Measurements from ENCODE around the gene ZNF766. TPM values are rescaled to one million over a fixed set of nuclear protein-coding genes. Genes with fewer than 3 reads are reported as not detected.

Gene ZNF766
- total RNA-seq: 10 to 100 TPM; 53.6 to 54.1 TPM
- 10 to 100 TPM; 57.7 to 61.7 TPM for polyA plus RNA-seq

DNA sequence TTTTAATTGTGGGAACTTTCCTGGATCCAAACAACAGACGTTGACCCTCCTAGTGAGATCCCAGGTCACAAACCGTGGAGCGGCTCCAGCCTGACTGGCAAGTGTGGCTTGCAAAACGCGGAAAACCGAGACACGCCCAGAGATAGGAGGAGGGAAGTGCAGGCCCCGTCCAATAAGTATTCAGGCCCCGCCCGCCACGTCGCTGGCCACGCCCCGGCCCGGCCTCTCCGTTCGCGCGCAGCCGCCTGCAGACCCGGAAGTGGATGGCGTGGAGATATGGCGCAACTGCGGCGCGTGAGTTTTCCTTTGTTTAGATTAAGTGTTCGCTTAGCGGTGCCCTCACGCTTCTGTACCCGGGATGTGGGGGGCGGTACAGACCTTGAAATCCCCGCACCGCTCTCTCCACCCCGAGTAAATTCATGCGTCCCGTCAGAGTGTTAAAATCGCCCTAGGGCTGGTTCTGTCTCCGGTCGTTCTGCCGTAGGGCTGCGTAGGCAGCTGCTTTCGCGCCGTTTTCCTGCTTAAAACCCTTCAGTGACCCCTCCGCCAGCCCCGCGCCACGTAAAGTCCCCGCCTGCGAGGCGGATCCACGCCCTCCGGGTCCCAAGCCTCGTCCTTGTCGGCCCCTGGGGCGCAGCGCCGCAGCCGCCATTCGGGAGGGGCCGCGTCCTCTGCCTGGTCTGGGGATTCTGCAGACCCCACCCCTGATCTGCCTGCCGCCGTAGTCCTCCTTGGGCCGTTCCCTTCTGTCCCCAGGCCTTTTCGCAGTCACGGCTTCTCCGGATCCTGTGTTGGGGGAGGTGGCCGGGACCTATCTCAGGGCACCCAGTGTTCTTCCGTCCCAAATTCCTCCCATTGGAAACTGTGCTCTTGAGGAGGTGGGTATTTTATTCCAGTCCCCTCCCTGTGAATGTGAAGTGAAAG is at the start of gene ZNF766:
TSS of gene ZNF766 (plus strand) at position 250 of the 924 bp plus-strand sequence. CDS start at position 277, 27 bp downstream.
- peak within 1 kb of the TSS; percentile 92 to 99 (median 98) for H3K4me3 Mint-ChIP-seq
- intact Hi-C loops (cut with micrococcal nuclease): loop anchor here (1.0 to 10.0 kb wide), 8 partner anchors 28 to 345 kb away; partner anchors contain the start of genes ZNF480, ZNF528, ZNF613 and ZNF701
- H3K4me1 Mint-ChIP-seq: peaks cover 32 to 56% (median 42%) of the 10 kb centered on the region in 4 donors
- peak within 1 kb of the TSS; percentile 93 to 98 (median 96) for H3K27ac Mint-ChIP-seq
- H3K27ac ChIP-seq (ENCODE audit: low read depth, low read length): peak within 1 kb of the TSS; percentile 90
- ChIA-PET POLR2A (ENCODE audit: partially characterized antibody) (interaction anchor here (0.5 to 1.5 kb wide), 6 partner anchors 9 to 80 kb away, joined by 3 to 4 read pairs (median 3); partner anchors contain the start of gene PPP2R1A), CTCF (ENCODE audit: partially characterized antibody) (no interaction called here)
- no peaks in the 10 kb centered on the region for H3K27me3 ChIP-seq (ENCODE audit: insufficient read depth, low read length)
- peaks cover 0 to 32% (median 12%) of the 10 kb centered on the region in 8 donors for H3K9me3 Mint-ChIP-seq
- peak within 1 kb of the TSS; percentile 64 to 90 for H3K4me3 ChIP-seq (ENCODE audit: low read length in 2 of 2)
- H3K9me3 ChIP-seq (ENCODE audit: control insufficient read depth in 1 of 2, low read length in 2 of 2): peaks cover 0 to 4% of the 10 kb centered on the region in 2 donors
- H3K27me3 Mint-ChIP-seq: no peaks in the 10 kb centered on the region
- H3K36me3 ChIP-seq (ENCODE audit: insufficient read depth, low read length): peaks cover 4% of the 10 kb centered on the region
- peaks cover 42% of the 10 kb centered on the region for H3K4me1 ChIP-seq (ENCODE audit: insufficient read depth, low read length)
- DNase-seq: peak; percentile 95 to 96 (median 96)
- H3K36me3 Mint-ChIP-seq: peaks cover 37 to 38% of the 10 kb centered on the region in 2 donors

DNA sequence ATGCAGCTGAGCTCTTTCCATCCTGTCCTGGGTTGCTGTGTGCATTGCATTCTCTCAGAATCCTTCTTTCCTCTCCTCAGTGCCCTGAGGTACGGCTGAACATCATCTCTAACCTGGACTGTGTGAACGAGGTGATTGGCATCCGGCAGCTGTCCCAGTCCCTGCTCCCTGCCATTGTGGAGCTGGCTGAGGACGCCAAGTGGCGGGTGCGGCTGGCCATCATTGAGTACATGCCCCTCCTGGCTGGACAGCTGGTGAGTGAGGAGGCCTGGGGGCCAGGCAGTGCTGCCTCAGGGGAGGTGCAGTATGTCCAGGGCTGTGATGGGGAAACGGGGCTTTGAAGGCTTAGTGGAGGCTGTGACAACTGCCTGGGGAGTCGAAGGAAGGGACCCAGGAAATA is 49.8 kb upstream of the ZNF766 start:
- CTCF ChIA-PET (ENCODE audit: partially characterized antibody): interaction anchor here (1.1 kb wide), 1 partner anchor 81 kb away, joined by 3 read pairs; no protein-coding TSS in a partner anchor
- Mint-ChIP-seq H3K27me3 (no peaks in the 10 kb centered on the region), H3K27ac (peak overlapping the region in 1 of 7 donors; percentile 72), H3K36me3 (peaks cover 79 to 89% of the 10 kb centered on the region in 2 donors), H3K9me3 (peaks cover 0 to 1% (median 0%) of the 10 kb centered on the region in 8 donors), H3K4me1 (peaks cover 0 to 3% (median 0%) of the 10 kb centered on the region in 4 donors), H3K4me3 (no peak overlapping the region)
- POLR2A ChIA-PET (ENCODE audit: partially characterized antibody): no interaction called here
- Histone ChIP-seq H3K27me3 (ENCODE audit: insufficient read depth, low read length) (no peaks in the 10 kb centered on the region), H3K27ac (ENCODE audit: low read depth, low read length) (no peak overlapping the region), H3K9me3 (ENCODE audit: control insufficient read depth in 1 of 2, low read length in 2 of 2) (no peaks in the 10 kb centered on the region), H3K4me3 (ENCODE audit: low read length in 2 of 2) (no peak overlapping the region), H3K36me3 (ENCODE audit: insufficient read depth, low read length) (peaks cover 88% of the 10 kb centered on the region), H3K4me1 (ENCODE audit: insufficient read depth, low read length) (no peaks in the 10 kb centered on the region)
- DNase-seq: no peak
- intact Hi-C loops (cut with micrococcal nuclease): no loop called here

DNA sequence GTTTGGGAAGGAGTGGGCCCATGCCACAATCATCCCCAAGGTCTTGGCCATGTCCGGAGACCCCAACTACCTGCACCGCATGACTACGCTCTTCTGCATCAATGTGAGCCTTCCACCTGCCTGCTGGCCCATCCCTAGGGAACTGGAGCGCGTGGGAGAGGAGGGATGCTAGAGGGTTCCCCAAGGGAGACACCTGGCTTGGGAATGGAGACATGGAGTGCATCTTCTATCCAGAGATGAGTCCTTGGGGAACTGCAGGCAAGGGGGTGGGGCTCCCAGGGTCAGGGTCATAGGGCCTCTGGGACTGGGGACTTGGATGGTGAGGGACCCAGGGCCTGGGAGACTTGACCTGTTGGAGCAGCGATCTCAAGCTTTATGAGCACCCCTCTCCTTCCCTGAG is 48.4 kb upstream of the ZNF766 start:
- H3K4me3 Mint-ChIP-seq: no peak overlapping the region
- peak overlapping the region in 1 of 7 donors; percentile 12 for H3K27ac Mint-ChIP-seq
- H3K4me3 ChIP-seq (ENCODE audit: low read length in 2 of 2): no peak overlapping the region
- H3K36me3 Mint-ChIP-seq: peaks cover 83 to 88% of the 10 kb centered on the region in 2 donors
- CTCF ChIA-PET (ENCODE audit: partially characterized antibody): no interaction called here
- H3K36me3 ChIP-seq (ENCODE audit: insufficient read depth, low read length): peaks cover 81% of the 10 kb centered on the region
- no peak overlapping the region for H3K27ac ChIP-seq (ENCODE audit: low read depth, low read length)
- intact Hi-C loops (cut with micrococcal nuclease): no loop called here
- POLR2A ChIA-PET (ENCODE audit: partially characterized antibody): no interaction called here
- no peaks in the 10 kb centered on the region for H3K4me1 ChIP-seq (ENCODE audit: insufficient read depth, low read length)
- no peaks in the 10 kb centered on the region for H3K9me3 ChIP-seq (ENCODE audit: control insufficient read depth in 1 of 2, low read length in 2 of 2)
- H3K27me3 ChIP-seq (ENCODE audit: insufficient read depth, low read length): no peaks in the 10 kb centered on the region
- H3K4me1 Mint-ChIP-seq: peaks cover 0 to 3% (median 0%) of the 10 kb centered on the region in 4 donors
- no peaks in the 10 kb centered on the region for H3K27me3 Mint-ChIP-seq
- DNase-seq: no peak
- peaks cover 0 to 1% (median 0%) of the 10 kb centered on the region in 8 donors for H3K9me3 Mint-ChIP-seq

DNA sequence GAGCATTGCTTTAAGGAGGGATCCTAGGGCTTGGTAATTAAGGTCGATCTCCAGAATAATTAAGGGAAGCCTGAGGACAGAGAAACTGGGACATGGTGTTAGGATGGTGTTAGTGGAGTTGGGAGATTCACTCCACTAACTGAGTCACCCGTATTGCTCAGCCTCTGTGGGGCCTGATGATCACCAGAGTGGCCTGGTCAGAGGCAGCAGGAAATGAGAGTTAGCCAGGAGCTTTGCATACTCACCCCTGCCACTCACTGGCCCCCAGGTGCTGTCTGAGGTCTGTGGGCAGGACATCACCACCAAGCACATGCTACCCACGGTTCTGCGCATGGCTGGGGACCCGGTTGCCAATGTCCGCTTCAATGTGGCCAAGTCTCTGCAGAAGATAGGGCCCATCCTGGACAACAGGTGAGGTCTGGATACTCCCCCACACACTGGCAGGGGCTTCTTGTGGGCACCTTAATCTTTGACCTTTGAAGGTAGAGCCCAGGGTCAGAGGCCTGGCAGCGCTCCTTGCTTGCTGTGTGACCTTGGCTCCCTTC is 47.5 kb upstream of the ZNF766 start:
- Mint-ChIP-seq H3K36me3 (peaks cover 85 to 90% of the 10 kb centered on the region in 2 donors), H3K27ac (peak overlapping the region in 2 of 7 donors; percentile 6 to 22), H3K9me3 (peaks cover 0 to 1% (median 0%) of the 10 kb centered on the region in 8 donors), H3K4me3 (no peak overlapping the region), H3K4me1 (peaks cover 0 to 3% (median 2%) of the 10 kb centered on the region in 4 donors), H3K27me3 (no peaks in the 10 kb centered on the region)
- intact Hi-C loops (cut with micrococcal nuclease): no loop called here
- POLR2A ChIA-PET (ENCODE audit: partially characterized antibody): no interaction called here
- Histone ChIP-seq H3K9me3 (ENCODE audit: control insufficient read depth in 1 of 2, low read length in 2 of 2) (no peaks in the 10 kb centered on the region), H3K36me3 (ENCODE audit: insufficient read depth, low read length) (peaks cover 82% of the 10 kb centered on the region), H3K4me3 (ENCODE audit: low read length in 2 of 2) (no peak overlapping the region), H3K27me3 (ENCODE audit: insufficient read depth, low read length) (no peaks in the 10 kb centered on the region), H3K27ac (ENCODE audit: low read depth, low read length) (no peak overlapping the region), H3K4me1 (ENCODE audit: insufficient read depth, low read length) (no peaks in the 10 kb centered on the region)
- CTCF ChIA-PET (ENCODE audit: partially characterized antibody): no interaction called here
- no peak for DNase-seq

DNA sequence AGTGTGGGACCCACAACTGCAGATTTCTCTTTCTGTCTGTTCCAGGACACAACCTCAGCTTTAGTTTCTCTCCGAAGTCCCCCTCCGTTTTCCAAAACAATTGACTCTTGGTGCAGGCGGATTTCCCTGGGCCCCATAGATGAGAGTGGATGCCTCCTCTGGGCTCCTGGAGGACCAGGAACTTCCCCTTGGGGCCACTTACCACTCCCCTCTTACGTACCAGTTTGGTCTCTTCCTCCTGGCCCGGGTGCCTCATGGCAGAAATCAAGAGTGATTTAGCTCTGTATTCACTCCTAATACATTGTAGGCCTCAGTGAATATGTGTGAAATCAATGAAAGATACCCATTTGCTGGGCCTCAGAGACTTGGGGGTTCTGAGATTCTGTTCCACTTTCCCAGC is 45.2 kb upstream of the ZNF766 start:
- ChIA-PET POLR2A (ENCODE audit: partially characterized antibody) (no interaction called here), CTCF (ENCODE audit: partially characterized antibody) (interaction anchor here (0.7 kb wide), 1 partner anchor 13 kb away, joined by 3 read pairs; no protein-coding TSS in a partner anchor)
- H3K27me3 ChIP-seq (ENCODE audit: insufficient read depth, low read length): no peaks in the 10 kb centered on the region
- H3K4me3 Mint-ChIP-seq: no peak overlapping the region
- peaks cover 0 to 3% (median 0%) of the 10 kb centered on the region in 4 donors for H3K4me1 Mint-ChIP-seq
- no peaks in the 10 kb centered on the region for H3K9me3 Mint-ChIP-seq
- intact Hi-C loops (cut with micrococcal nuclease): no loop called here
- no peak for DNase-seq
- H3K9me3 ChIP-seq (ENCODE audit: control insufficient read depth in 1 of 2, low read length in 2 of 2): no peaks in the 10 kb centered on the region
- no peak overlapping the region for H3K4me3 ChIP-seq (ENCODE audit: low read length in 2 of 2)
- no peak overlapping the region for H3K27ac Mint-ChIP-seq
- H3K36me3 Mint-ChIP-seq: peaks cover 77 to 91% of the 10 kb centered on the region in 2 donors
- H3K36me3 ChIP-seq (ENCODE audit: insufficient read depth, low read length): peaks cover 72% of the 10 kb centered on the region
- H3K27me3 Mint-ChIP-seq: no peaks in the 10 kb centered on the region
- H3K27ac ChIP-seq (ENCODE audit: low read depth, low read length): no peak overlapping the region
- no peaks in the 10 kb centered on the region for H3K4me1 ChIP-seq (ENCODE audit: insufficient read depth, low read length)

DNA sequence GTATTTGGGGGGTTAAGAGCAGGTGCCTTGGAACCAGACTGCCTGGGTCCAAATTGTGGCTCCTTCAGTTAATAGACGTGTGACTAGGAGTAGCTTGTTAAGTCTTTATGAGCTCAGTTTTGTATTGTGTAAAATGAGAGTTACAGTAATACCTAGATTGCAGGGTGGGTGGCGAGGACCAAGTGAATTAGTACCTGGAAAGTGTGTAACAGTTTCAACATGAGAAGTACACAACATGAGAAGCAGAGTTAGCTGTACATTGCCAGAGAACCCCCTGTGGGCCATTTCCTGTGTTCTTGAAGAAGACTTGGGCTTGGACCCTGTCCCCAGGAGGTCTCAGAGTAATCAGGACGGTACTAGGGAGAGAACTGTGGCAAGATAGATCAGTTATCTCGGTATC is 42.7 kb upstream of the ZNF766 start:
- intact Hi-C loops (cut with micrococcal nuclease): no loop called here
- Histone ChIP-seq H3K27ac (ENCODE audit: low read depth, low read length) (no peak overlapping the region), H3K9me3 (ENCODE audit: control insufficient read depth in 1 of 2, low read length in 2 of 2) (no peaks in the 10 kb centered on the region), H3K4me1 (ENCODE audit: insufficient read depth, low read length) (no peaks in the 10 kb centered on the region), H3K36me3 (ENCODE audit: insufficient read depth, low read length) (peaks cover 48% of the 10 kb centered on the region), H3K4me3 (ENCODE audit: low read length in 2 of 2) (no peak overlapping the region), H3K27me3 (ENCODE audit: insufficient read depth, low read length) (no peaks in the 10 kb centered on the region)
- Mint-ChIP-seq H3K27me3 (no peaks in the 10 kb centered on the region), H3K4me1 (peaks cover 0 to 3% (median 0%) of the 10 kb centered on the region in 4 donors), H3K27ac (peak overlapping the region in 4 of 7 donors; percentile 3 to 37 (median 19)), H3K9me3 (no peaks in the 10 kb centered on the region), H3K4me3 (no peak overlapping the region), H3K36me3 (peaks cover 55 to 68% of the 10 kb centered on the region in 2 donors)
- POLR2A ChIA-PET (ENCODE audit: partially characterized antibody): no interaction called here
- no peak for DNase-seq
- CTCF ChIA-PET (ENCODE audit: partially characterized antibody): interaction anchor here (1.7 kb wide), 1 partner anchor 11 kb away, joined by 6 read pairs; no protein-coding TSS in a partner anchor

Measured in CD4-positive, alpha-beta memory T cell (primary cell).